HepG2 (cell line): ENCODE measurements around the gene NFKBIZ. TPM values are rescaled to one million over a fixed set of nuclear protein-coding genes. Genes with fewer than 3 reads are reported as not detected.

Experiments
- ATAC-seq: fragments of 200-7000 bp; cut with Tn5 transposase; 3 replicates; pipeline ENCODE4 v1.9.1; 2020; ENCODE audit warnings: mild to moderate bottlenecking, moderate library complexity
- BruUV-seq: library from RNA; stranded (reverse); fragments of 400-500 nt; replicated peaks from 2 replicates; lab custom pipeline; 2021; lab: Mats Ljungman, UMichigan
- CTCF ChIA-PET: fragments of 300-600 bp; formaldehyde crosslinking; extraction: SDS; loops from one replicate; lab custom pipeline; 2021; ENCODE audit warnings: low total read pairs, inconsistent platforms, low intra/inter-chr PET ratio; lab: Yijun Ruan, JAX
- POLR2A ChIA-PET: fragments of 350-600 bp; sonication (Branson Sonifier 250); formaldehyde crosslinking; loops from one replicate; lab custom pipeline; 2020; ENCODE audit warnings: antibody characterized with exemption, inconsistent platforms; lab: Yijun Ruan, JAX
- DNase-seq: peaks from one replicate; pipeline ENCODE4 v3.0.0-alpha.2; 2015; ENCODE audit warnings: low spot score
- FAIRE-seq: peaks from 3 replicates; lab custom pipeline; 2011; peaks lifted over from hg19 to GRCh38; lab: Jason Lieb, UNC
- H2AFZ ChIP-seq: one replicate; pipeline ENCODE4 v1.6.1; 2011; ENCODE audit warnings: low read length, inconsistent platforms
- H3K27ac ChIP-seq: fragments of 300-600 bp; 3 replicates; pipeline ENCODE4 v1.8.0; 2011; ENCODE audit warnings: mixed run types, mild to moderate bottlenecking, mixed read lengths, low read length, inconsistent platforms; ENCODE audit not compliant: insufficient read depth; ENCODE audit errors: extremely low read length
- H3K27me3 ChIP-seq, 2 experiments: fragments of 200-600 bp in 1 of 2; 2 replicates in 1 of 2; 3 replicates in 1 of 2; pipeline versions ENCODE4 v1.6.0 to v1.8.0; 2011; ENCODE audit warnings: low read length in 2 of 2, mild to moderate bottlenecking in 2 of 2, moderate library complexity in 2 of 2, inconsistent platforms in 1 of 2; ENCODE audit not compliant: insufficient read depth in 2 of 2, control insufficient read depth in 1 of 2
- H3K36me3 ChIP-seq, 2 experiments: fragments of 200-600 bp in 1 of 2; replicated peaks in 1 of 2; 2 replicates in 1 of 2; 3 replicates in 1 of 2; pipeline versions ENCODE4 v1.5.1 to v1.8.0; 2011; ENCODE audit warnings: low read length in 2 of 2, inconsistent platforms in 1 of 2; ENCODE audit not compliant: insufficient read depth in 2 of 2, control insufficient read depth in 1 of 2
- H3K4me1 ChIP-seq: 2 replicates; pipeline ENCODE4 v1.5.1; 2012; ENCODE audit warnings: low read length, inconsistent platforms; ENCODE audit not compliant: insufficient read depth
- H3K4me2 ChIP-seq: 2 replicates; pipeline ENCODE4 v1.6.0; 2011; ENCODE audit warnings: low read depth, low read length, inconsistent platforms
- H3K4me3 ChIP-seq, 3 experiments: fragments of 200-600 bp in 1 of 3; sonication (generic), shearing (Covaris generic) in 1 of 3; replicated peaks in 1 of 3; 2 replicates each; pipeline ENCODE4 v1.5.1; 2011 to 2016; ENCODE audit warnings: low read length in 3 of 3, inconsistent platforms in 2 of 3, low read depth in 2 of 3, mild to moderate bottlenecking in 2 of 3, control low read depth in 1 of 3, mixed read lengths in 1 of 3; ENCODE audit not compliant: insufficient read depth in 1 of 3
- H3K79me2 ChIP-seq: one replicate; pipeline ENCODE4 v1.6.1; 2011; ENCODE audit warnings: low read length, inconsistent platforms; ENCODE audit not compliant: insufficient read depth
- H3K9ac ChIP-seq: 2 replicates; pipeline ENCODE4 v1.6.0; 2011; ENCODE audit warnings: mild to moderate bottlenecking, low read depth, low read length, inconsistent platforms; ENCODE audit not compliant: insufficient read depth
- H3K9me3 ChIP-seq: 2 replicates; pipeline ENCODE4 v1.5.1; 2012; ENCODE audit warnings: mild to moderate bottlenecking, low read length
- H4K20me1 ChIP-seq: 2 replicates; pipeline ENCODE4 v1.6.0; 2011; ENCODE audit warnings: inconsistent platforms, mild to moderate bottlenecking, low read length, moderate library complexity; ENCODE audit not compliant: insufficient read depth
- ARID2 ChIP-seq: sonication (generic); formaldehyde crosslinking; IDR thresholded peaks from 2 replicates; pipeline ENCODE4 v1.8.1; 2022; ENCODE audit warnings: mild to moderate bottlenecking, missing genetic modification reagents, borderline replicate concordance
- BORCS8-MEF2B ChIP-seq: sonication (generic); formaldehyde crosslinking; IDR thresholded peaks from 2 replicates; pipeline ENCODE4 v1.8.0; 2022; ENCODE audit warnings: mild to moderate bottlenecking, missing genetic modification reagents
- CEBPB ChIP-seq: IDR thresholded peaks from 2 replicates; pipeline ENCODE4 v1.6.1; 2011; ENCODE audit warnings: low read depth, low read length, improper control_type of control experiment, borderline replicate concordance
- CHD4 ChIP-seq: fragments of 200-600 bp; sonication (generic); IDR thresholded peaks from 2 replicates; pipeline ENCODE4 v1.7.0; 2017; ENCODE audit warnings: mild to moderate bottlenecking, low read length, borderline replicate concordance
- DPF2 ChIP-seq: sonication (generic); formaldehyde crosslinking; IDR thresholded peaks from 2 replicates; pipeline ENCODE4 v1.4.0; 2020; ENCODE audit warnings: mild to moderate bottlenecking, low read depth, missing genetic modification reagents, borderline replicate concordance
- DRAP1 ChIP-seq: IDR thresholded peaks from 2 replicates; pipeline ENCODE4 v1.6.1; 2016; ENCODE audit warnings: missing genetic modification reagents, missing compliant biosample characterization
- FOXK2 ChIP-seq: fragments of 450-650 bp; IDR thresholded peaks from 2 replicates; pipeline ENCODE4 v1.6.1; 2016
- HOXA3 ChIP-seq: sonication (generic); formaldehyde crosslinking; IDR thresholded peaks from 2 replicates; pipeline ENCODE4 v1.5.0; 2020; ENCODE audit warnings: missing genetic modification reagents
- NAIF1 ChIP-seq: sonication (generic); formaldehyde crosslinking; IDR thresholded peaks from 2 replicates; pipeline ENCODE4 v1.5.0; 2020; ENCODE audit warnings: mild to moderate bottlenecking, missing genetic modification reagents, borderline replicate concordance
- PTBP1 ChIP-seq: fragments of 200-400 bp; formaldehyde crosslinking; IDR thresholded peaks from 2 replicates; pipeline ENCODE4 v1.6.1; 2018; ENCODE audit warnings: low read length, low read depth; ENCODE audit not compliant: poor library complexity, severe bottlenecking
- SMAD1 ChIP-seq: sonication (generic); formaldehyde crosslinking; IDR thresholded peaks from 2 replicates; pipeline ENCODE4 v1.4.0; 2020; ENCODE audit warnings: missing genetic modification reagents, low read depth, mild to moderate bottlenecking, borderline replicate concordance
- SRY ChIP-seq: sonication (generic); formaldehyde crosslinking; IDR thresholded peaks from 2 replicates; pipeline ENCODE4 v1.8.0; 2022; ENCODE audit warnings: mild to moderate bottlenecking, missing genetic modification reagents
- TBL1XR1 ChIP-seq: fragments of 150-350 bp; IDR thresholded peaks from 2 replicates; pipeline ENCODE4 v1.6.1; 2014; ENCODE audit warnings: borderline replicate concordance, low read length; ENCODE audit not compliant: partially characterized antibody
- XRCC5 ChIP-seq: fragments of 200-400 bp; formaldehyde crosslinking; optimal IDR thresholded peaks from 2 replicates; pipeline ENCODE3; 2017; ENCODE audit warnings: mild to moderate bottlenecking, low read length
- ZC3H13 ChIP-seq: sonication (generic); formaldehyde crosslinking; IDR thresholded peaks from 2 replicates; pipeline ENCODE4 v1.8.1; 2023; ENCODE audit warnings: mild to moderate bottlenecking, missing genetic modification reagents, moderate library complexity
- ZFP41 ChIP-seq: sonication (generic); formaldehyde crosslinking; IDR thresholded peaks from 2 replicates; pipeline ENCODE4 v1.4.0; 2020; ENCODE audit warnings: mild to moderate bottlenecking, missing genetic modification reagents, borderline replicate concordance
- ZNF749 ChIP-seq: sonication (generic); formaldehyde crosslinking; IDR thresholded peaks from 2 replicates; pipeline ENCODE4 v1.8.0; 2022; ENCODE audit warnings: mild to moderate bottlenecking, missing genetic modification reagents, moderate library complexity, borderline replicate concordance
- WGBS: methylation state at CpG from one replicate; pipeline ENCODE4 v1.1.6; 2017; ENCODE audit warnings: low lambda C conversion rate; 5-methylcytosine and 5-hydroxymethylcytosine counted together
- in situ Hi-C: cut with HindIII; loops from 2 replicates; pipeline ENCODE4 v1.10.0; 2017; ENCODE audit warnings: low pct_unique_long_range_greater_than_20kb; ENCODE audit not compliant: extremely low pct_ligation_motif_present
- intact Hi-C: fragments of 100-400 bp; cut with micrococcal nuclease; formaldehyde crosslinking; loops from one replicate; pipeline ENCODE4 v1.10.0; 2022; ENCODE audit not compliant: unreplicated experiment
- polyA plus RNA-seq, 8 experiments: library from polyadenylated mRNA; depleted of rRNA in 3 of 8; stranded (reverse) in 7 of 8; unstranded in 1 of 8; fragments of >200 nt; fragmentation: Illumina TruSeq in 4 of 8; extraction: Trizol in 4 of 8; gene quantifications; 2 replicates each; pipeline versions ENCODE4 v1.2.1 to v1.2.3, GENCODE V29; 2011 to 2016; ENCODE audit warnings: low read depth in 4 of 8, missing spikeins in 1 of 8, mixed read lengths in 1 of 8; ENCODE audit not compliant: insufficient read depth in 1 of 8
- total RNA-seq, 5 experiments: library from RNA; depleted of rRNA; stranded (reverse); fragments of >200 nt; fragmentation: Illumina TruSeq; extraction: Trizol; gene quantifications; 2 replicates each; pipeline ENCODE4 v1.2.3, GENCODE V29; 2016; ENCODE audit warnings: low read depth in 1 of 5
- TF ChIP-seq, protein P1 (sequence below): sonication (generic); formaldehyde crosslinking; IDR thresholded peaks from 2 replicates; pipeline ENCODE4 v1.4.0; 2020; ENCODE audit warnings: mild to moderate bottlenecking, missing genetic modification reagents

The NFKBIZ gene
- total and polyA plus RNA-seq, 2 of the 13 experiments (the other 11 are each of a cell fraction or from before 2014, with no cell fraction given): 25.9 to 60.6 TPM

DNA sequence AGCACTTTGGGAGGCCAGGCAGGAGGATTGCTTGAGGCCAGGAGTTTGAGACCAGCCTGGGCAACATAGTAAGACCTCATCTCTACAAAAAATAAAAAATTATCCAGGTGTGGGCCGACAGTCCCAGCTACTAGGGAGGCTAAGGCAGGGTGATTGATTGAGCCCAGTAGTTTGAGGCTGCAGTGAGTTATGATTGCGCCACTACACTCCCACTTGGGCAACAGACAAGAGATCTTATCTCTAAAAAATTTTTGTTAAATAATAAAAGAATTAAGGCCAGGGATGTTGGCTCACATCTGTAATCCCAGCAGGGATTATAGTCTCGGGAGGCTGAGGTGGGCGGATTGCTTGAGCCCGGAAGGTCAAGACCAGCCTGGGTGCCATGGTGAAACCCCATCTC, 25.8 kb upstream of the NFKBIZ start:
- peak; percentile 61; the same call in 1 of the 2 replicates for TF ChIP-seq CEBPB
- TF ChIP-seq CHD4: no peak
- TF ChIP-seq, all 625 proteins: peak for 1
- no peaks in the 10 kb centered on the region for H3K27me3 ChIP-seq
- no peak overlapping the region for H3K4me3 ChIP-seq
- no peaks in the 10 kb centered on the region for H3K9me3 ChIP-seq
- WGBS: 87% methylated on average over 5 of the region's 5 CpGs
- no peaks in the 10 kb centered on the region; a peak in 1 of 5 replicates for H3K36me3 ChIP-seq
- ChIA-PET CTCF (no interaction called here), POLR2A (interaction anchor here (0.6 to 1.4 kb wide), 2 partner anchors 26 to 31 kb away, joined by 3 to 5 read pairs; partner anchors contain the start of gene NFKBIZ)
- no peak overlapping the region for H3K4me2 ChIP-seq
- peaks cover 18% of the 10 kb centered on the region for H3K4me1 ChIP-seq
- in situ Hi-C loops (no loop called here), intact Hi-C loops (no loop called here)
- no peak overlapping the region for H3K9ac ChIP-seq
- ATAC-seq (no peak), DNase-seq (no peak), FAIRE-seq (no peak)
- H3K79me2 ChIP-seq: no peaks in the 10 kb centered on the region
- H3K27ac ChIP-seq: no peak overlapping the region
- no peak overlapping the region for H2AFZ ChIP-seq
- BruUV-seq: no TSS peak
- H4K20me1 ChIP-seq: no peaks in the 10 kb centered on the region

DNA sequence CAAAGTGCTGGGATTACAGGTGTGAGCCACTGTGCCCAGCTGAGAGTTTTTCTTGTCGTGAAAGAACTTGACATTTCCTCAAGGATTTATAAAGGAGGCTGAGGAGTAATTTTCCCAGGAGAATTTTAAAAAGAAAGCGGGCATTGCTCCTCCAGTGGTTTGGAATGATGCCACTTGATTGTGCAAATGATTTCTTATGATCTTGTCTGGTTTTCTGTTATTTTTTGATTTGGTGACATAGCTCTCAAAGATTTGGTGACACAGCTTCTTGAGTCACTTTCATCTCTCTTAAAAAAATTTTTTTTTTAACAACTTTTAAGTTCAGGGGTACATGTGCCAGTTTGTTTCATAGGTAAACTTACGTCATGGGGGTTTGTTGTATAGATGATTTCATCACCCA, 24.6 kb upstream of the NFKBIZ start:
- no peak overlapping the region for H3K4me3 ChIP-seq
- DNase-seq (no peak), FAIRE-seq (no peak), ATAC-seq (no peak)
- H3K27ac ChIP-seq: no peak overlapping the region
- ChIA-PET CTCF (no interaction called here), POLR2A (interaction anchor here (1.4 kb wide), 1 partner anchor 25 kb away, joined by 5 read pairs; the partner anchor contains the start of gene NFKBIZ)
- intact Hi-C loops (no loop called here), in situ Hi-C loops (no loop called here)
- H3K9ac ChIP-seq: no peak overlapping the region
- H3K27me3 ChIP-seq: no peaks in the 10 kb centered on the region
- H4K20me1 ChIP-seq: no peaks in the 10 kb centered on the region
- 59% methylated on average over 3 of the region's 3 CpGs for WGBS
- peaks cover 29% of the 10 kb centered on the region for H3K4me1 ChIP-seq
- BruUV-seq: no TSS peak
- H3K36me3 ChIP-seq: no peaks in the 10 kb centered on the region; a peak in 1 of 5 replicates
- no peaks in the 10 kb centered on the region for H3K9me3 ChIP-seq
- H2AFZ ChIP-seq: no peak overlapping the region
- no peak overlapping the region for H3K4me2 ChIP-seq
- no peaks in the 10 kb centered on the region for H3K79me2 ChIP-seq
- TF ChIP-seq TBL1XR1: no peak
- no peak for TF ChIP-seq XRCC5
- no peak for TF ChIP-seq NAIF1 (CRISPR knock-in tag)
- TF ChIP-seq HOXA3 (CRISPR knock-in tag): no peak
- no peak for TF ChIP-seq DPF2 (CRISPR knock-in tag)
- TF ChIP-seq DRAP1: no peak
- TF ChIP-seq SMAD1 (CRISPR knock-in tag): no peak
- TF ChIP-seq FOXK2: no peak
- no peak for TF ChIP-seq ARID2
- no peak for TF ChIP-seq ZNF749 (CRISPR knock-in tag)
- TF ChIP-seq, protein P1, sequence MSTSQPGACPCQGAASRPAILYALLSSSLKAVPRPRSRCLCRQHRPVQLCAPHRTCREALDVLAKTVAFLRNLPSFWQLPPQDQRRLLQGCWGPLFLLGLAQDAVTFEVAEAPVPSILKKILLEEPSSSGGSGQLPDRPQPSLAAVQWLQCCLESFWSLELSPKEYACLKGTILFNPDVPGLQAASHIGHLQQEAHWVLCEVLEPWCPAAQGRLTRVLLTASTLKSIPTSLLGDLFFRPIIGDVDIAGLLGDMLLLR: no peak
- TF ChIP-seq PTBP1: no peak
- no peak for TF ChIP-seq SRY (CRISPR knock-in tag)
- no peak for TF ChIP-seq ZFP41 (CRISPR knock-in tag)
- no peak for TF ChIP-seq ZC3H13 (CRISPR knock-in tag)
- no peak for TF ChIP-seq BORCS8-MEF2B (CRISPR knock-in tag)
